MM.1S (cell line): ENCODE data around the gene C1orf21.

Source experiments
- DNase-seq: peaks from one replicate; pipeline ENCODE4 v3.0.0-alpha.2; 2015
- H2AFZ ChIP-seq: fragments of 300-600 bp; sonication (generic); 2 replicates; pipeline ENCODE4 v1.6.0; 2016; ENCODE audit warnings: antibody characterized with exemption, low read length
- H3F3A ChIP-seq: fragments of 300-600 bp; sonication (generic); 2 replicates; pipeline ENCODE4 v1.6.1; 2016; ENCODE audit warnings: mild to moderate bottlenecking, antibody characterized with exemption, low read length, moderate library complexity, mixed read lengths; ENCODE audit not compliant: insufficient read depth
- H3K27ac ChIP-seq: fragments of 300-600 bp; sonication (generic); 2 replicates; pipeline ENCODE4 v1.5.1; 2016; ENCODE audit warnings: mild to moderate bottlenecking, low read length
- H3K27me3 ChIP-seq: fragments of 300-600 bp; sonication (generic); replicated peaks from 2 replicates; pipeline ENCODE4 v1.6.0; 2016; ENCODE audit warnings: low read length; ENCODE audit not compliant: insufficient read depth
- H3K36me3 ChIP-seq: fragments of 300-600 bp; sonication (generic); replicated peaks from 2 replicates; pipeline ENCODE4 v1.6.1; 2016; ENCODE audit warnings: mild to moderate bottlenecking, low read length, mixed read lengths; ENCODE audit not compliant: insufficient read depth
- H3K4me1 ChIP-seq: fragments of 300-600 bp; sonication (generic); 2 replicates; pipeline ENCODE4 v1.6.1; 2016; ENCODE audit warnings: low read length, mixed read lengths
- H3K4me2 ChIP-seq: fragments of 300-600 bp; sonication (generic); 2 replicates; pipeline ENCODE4 v1.6.0; 2016; ENCODE audit warnings: low read depth, low read length
- H3K4me3 ChIP-seq: fragments of 300-600 bp; sonication (generic); 2 replicates; pipeline ENCODE4 v1.5.1; 2016; ENCODE audit warnings: low read length, mixed read lengths
- H3K79me2 ChIP-seq: fragments of 300-600 bp; sonication (generic); 2 replicates; pipeline ENCODE4 v1.6.1; 2016; ENCODE audit warnings: mixed run types, low read length, mixed read lengths
- H3K9ac ChIP-seq: fragments of 300-600 bp; sonication (generic); 2 replicates; pipeline ENCODE4 v1.6.1; 2016; ENCODE audit warnings: low read length, mixed read lengths
- H3K9me2 ChIP-seq: fragments of 300-600 bp; sonication (generic); replicated peaks from 2 replicates; pipeline ENCODE4 v1.6.1; 2016; ENCODE audit warnings: mild to moderate bottlenecking, low read length, mixed read lengths; ENCODE audit not compliant: insufficient read depth
- H3K9me3 ChIP-seq: fragments of 300-600 bp; sonication (generic); replicated peaks from 2 replicates; pipeline ENCODE4 v1.6.1; 2016; ENCODE audit warnings: mild to moderate bottlenecking, low read length, mixed read lengths; ENCODE audit not compliant: insufficient read depth
- H4K20me1 ChIP-seq: fragments of 300-600 bp; sonication (generic); 2 replicates; pipeline ENCODE4 v1.6.1; 2016; ENCODE audit warnings: mild to moderate bottlenecking, low read length, moderate library complexity, mixed read lengths; ENCODE audit not compliant: insufficient read depth
- CTCF ChIP-seq: fragments of 300-600 bp; sonication (generic); IDR thresholded peaks from 2 replicates; pipeline ENCODE4 v1.5.1; 2016; ENCODE audit warnings: antibody characterized with exemption, low read length, mixed read lengths
- EZH2 ChIP-seq: fragments of 300-600 bp; sonication (generic); optimal IDR thresholded peaks from 2 replicates; pipeline ENCODE3; 2017; ENCODE audit warnings: low read depth, mild to moderate bottlenecking, antibody characterized with exemption, low read length, mixed read lengths
- EZH2phosphoT487 ChIP-seq: fragments of 300-600 bp; sonication (generic); IDR thresholded peaks from 2 replicates; pipeline ENCODE4 v1.6.1; 2018; ENCODE audit warnings: antibody characterized with exemption, low read length

The C1orf21 gene

GRCh38 chr1:184351416-184351975, 35.3 kb upstream of the C1orf21 start:
- no peaks in the 10 kb centered on the region for H3K36me3 ChIP-seq
- H3K9me3 ChIP-seq: no peaks in the 10 kb centered on the region
- H3K27ac ChIP-seq: no peak overlapping the region
- no peaks in the 10 kb centered on the region for H3K4me1 ChIP-seq
- H3K4me2 ChIP-seq: no peak overlapping the region
- no peak overlapping the region for H2AFZ ChIP-seq
- no peaks in the 10 kb centered on the region for H3K9me2 ChIP-seq
- no peaks in the 10 kb centered on the region for H3K79me2 ChIP-seq
- no peaks in the 10 kb centered on the region for H3F3A ChIP-seq
- no peak overlapping the region for H3K9ac ChIP-seq
- no peaks in the 10 kb centered on the region for H3K27me3 ChIP-seq
- H4K20me1 ChIP-seq: no peaks in the 10 kb centered on the region
- no peak overlapping the region for H3K4me3 ChIP-seq
- TF ChIP-seq CTCF (no peak), EZH2 (no peak)
- no peak for DNase-seq

GRCh38 chr1:184352776-184353175, 34.1 kb upstream of the C1orf21 start:
- H2AFZ ChIP-seq: no peak overlapping the region
- no peaks in the 10 kb centered on the region for H3K4me1 ChIP-seq
- no peaks in the 10 kb centered on the region for H3K36me3 ChIP-seq
- H3K9me3 ChIP-seq: no peaks in the 10 kb centered on the region
- H3K27me3 ChIP-seq: no peaks in the 10 kb centered on the region
- no peak overlapping the region for H3K4me3 ChIP-seq
- TF ChIP-seq EZH2 (no peak), CTCF (no peak), EZH2phosphoT487 (no peak)
- no peaks in the 10 kb centered on the region for H3F3A ChIP-seq
- no peak overlapping the region for H3K9ac ChIP-seq
- no peaks in the 10 kb centered on the region for H3K9me2 ChIP-seq
- DNase-seq: no peak
- no peaks in the 10 kb centered on the region for H4K20me1 ChIP-seq
- no peak overlapping the region for H3K4me2 ChIP-seq
- H3K79me2 ChIP-seq: no peaks in the 10 kb centered on the region
- no peak overlapping the region for H3K27ac ChIP-seq

GRCh38 chr1:184354719-184355118, 32.1 kb upstream of the C1orf21 start:
- DNase-seq: no peak
- Histone ChIP-seq H3K79me2 (no peaks in the 10 kb centered on the region), H3K4me2 (no peak overlapping the region), H4K20me1 (no peaks in the 10 kb centered on the region), H3K4me1 (peaks cover 5% of the 10 kb centered on the region; the same call in 1 of the 2 replicates), H3F3A (0 out of 2 replicates have a peak, but pooled peaks cover 2% of the 10 kb centered on the region), H3K36me3 (no peaks in the 10 kb centered on the region), H2AFZ (no peak overlapping the region), H3K4me3 (no peak overlapping the region), H3K9me3 (no peaks in the 10 kb centered on the region), H3K27ac (no peak overlapping the region), H3K27me3 (no peaks in the 10 kb centered on the region), H3K9ac (no peak overlapping the region), H3K9me2 (no peaks in the 10 kb centered on the region)
- TF ChIP-seq EZH2phosphoT487: no peak
- no peak for TF ChIP-seq EZH2
- TF ChIP-seq CTCF: no peak
